Superior temporal gyrus (tissue), 1 donor: ENCODE data around the gene GMDS.
A peak's percentile ranks its signal among the peaks of the same experiment; 100 is the strongest.
"Not testable (repeated sequence)": the region's sequence is repeated elsewhere in the genome, so short reads cannot be mapped to it uniquely, and the experiment has no call there.

Experiments used
- DNase-seq: peaks from one replicate; pipeline ENCODE4 v3.0.0-alpha.2; 2016; ENCODE audit errors: extremely low spot score

Gene GMDS

GRCh38 chr6:1686117-1687098 is 559.0 kb downstream of the GMDS start:
- no peak for DNase-seq

GRCh38 chr6:1679688-1680068 is 565.7 kb downstream of the GMDS start:
- no peak for DNase-seq

GRCh38 chr6:1679031-1679687 is 566.2 kb downstream of the GMDS start:
- DNase-seq = no peak

- DNase-seq = no peak
Measured at GRCh38 chr6:1678201-1678600, 567.2 kb downstream of the GMDS start.

- DNase-seq = no peak
Measured at GRCh38 chr6:1672379-1672778, 573.0 kb downstream of the GMDS start.

GRCh38 chr6:1670711-1671462 is 574.5 kb downstream of the GMDS start:
- no peak for DNase-seq

GRCh38 chr6:1669996-1670395 is 575.4 kb downstream of the GMDS start:
- DNase-seq = no peak

GRCh38 chr6:1668456-1668855 is 576.9 kb downstream of the GMDS start:
- not testable (repeated sequence) for DNase-seq

GRCh38 chr6:1667805-1668175 is 577.6 kb downstream of the GMDS start:
- DNase-seq = no peak

GRCh38 chr6:1667012-1667804 is 578.2 kb downstream of the GMDS start:
- no peak for DNase-seq

- no peak for DNase-seq
Measured at GRCh38 chr6:1665214-1665613, 580.2 kb downstream of the GMDS start.

GRCh38 chr6:1664329-1664728 is 581.1 kb downstream of the GMDS start:
- peak; percentile 13 for DNase-seq

GRCh38 chr6:1663511-1663910 is 581.9 kb downstream of the GMDS start:
- no peak for DNase-seq

GRCh38 chr6:1662534-1662933 is 582.9 kb downstream of the GMDS start:
- DNase-seq = no peak

- DNase-seq = no peak
Measured at GRCh38 chr6:1659816-1660215, 585.6 kb downstream of the GMDS start.

- DNase-seq = no peak
Measured at GRCh38 chr6:1658212-1659005, 587.0 kb downstream of the GMDS start.

GRCh38 chr6:1657771-1658165 is 587.6 kb downstream of the GMDS start:
- no peak for DNase-seq

GRCh38 chr6:1657116-1657770 is 588.2 kb downstream of the GMDS start:
- DNase-seq = no peak

GRCh38 chr6:1654054-1654453 is 591.4 kb downstream of the GMDS start:
- DNase-seq = no peak

- no peak for DNase-seq
Measured at GRCh38 chr6:1652842-1653241, 592.6 kb downstream of the GMDS start.
